Stomach (tissue), 9 donors: ENCODE results near the gene PPP1CA. TPM values are rescaled to one million over a fixed set of nuclear protein-coding genes. Genes with fewer than 3 reads are reported as not detected.

Source experiments
- DNase-seq, 2 donors: peaks; one replicate each; pipeline versions ENCODE4 v3.0.0 to v3.0.0-alpha.2; 2013 to 2019
- H3K27ac ChIP-seq, 5 donors: fragments of 200-600 bp in 4 of 5; sonication (generic) in 4 of 5; one replicate each; pipeline ENCODE4 v1.5.1; 2013 to 2019; ENCODE audit warnings: mild to moderate bottlenecking in 1 of 5, moderate library complexity in 1 of 5
- H3K27me3 ChIP-seq, 3 donors: fragments of 200-600 bp; sonication (generic); one replicate each; pipeline ENCODE4 v1.5.1; 2017 to 2019; ENCODE audit warnings: mixed run types in 1 of 3
- H3K36me3 ChIP-seq, 4 donors: fragments of 200-600 bp; sonication (generic); 1 replicate in 3 of 4; 2 replicates in 1 of 4; pipeline ENCODE4 v1.5.1; 2016 to 2019
- H3K4me1 ChIP-seq, 4 donors: fragments of 200-600 bp; sonication (generic); one replicate each; pipeline ENCODE4 v1.5.1; 2016 to 2019
- H3K4me3 ChIP-seq, 4 donors: fragments of 200-600 bp; sonication (generic) in 3 of 4; one replicate each; pipeline ENCODE4 v1.5.1; 2016 to 2019; ENCODE audit warnings: mild to moderate bottlenecking in 1 of 4
- H3K9me3 ChIP-seq, 4 donors: fragments of 200-600 bp; sonication (generic); one replicate each; pipeline ENCODE4 v1.5.1; 2016 to 2019
- CTCF ChIP-seq, 7 experiments: fragments of 450-650 bp in 4 of 7; fragments of 200-600 bp in 3 of 7; sonication (generic) in 3 of 7; IDR thresholded peaks; one replicate each; pipeline ENCODE4 v1.5.1; 2016 to 2019; ENCODE audit warnings: antibody characterized with exemption in 7 of 7, control low read depth in 2 of 7, mild to moderate bottlenecking in 1 of 7
- EP300 ChIP-seq: sonication (generic); formaldehyde crosslinking; IDR thresholded peaks from one replicate; pipeline ENCODE4 v1.6.1; 2017; ENCODE audit warnings: antibody characterized with exemption
- POLR2A ChIP-seq, 4 donors: fragments of 450-650 bp; IDR thresholded peaks; one replicate each; pipeline ENCODE4 v1.6.1; 2016; ENCODE audit warnings: antibody characterized with exemption in 4 of 4, control low read depth in 2 of 4, mild to moderate bottlenecking in 1 of 4, moderate library complexity in 1 of 4
- POLR2AphosphoS5 ChIP-seq, 3 donors: sonication (generic); formaldehyde crosslinking; IDR thresholded peaks; one replicate each; pipeline ENCODE4 v1.6.1; 2016; ENCODE audit warnings: antibody characterized with exemption in 3 of 3
- WGBS, 5 donors: extraction: QIAGEN DNeasy Blood & Tissue Kit in 3 of 5; methylation state at CpG; one replicate each; pipeline versions ENCODE4 v1.1.5 to v1.1.7; 2013 to 2018; 5-methylcytosine and 5-hydroxymethylcytosine counted together
- intact Hi-C: fragments of 100-400 bp; cut with DNase I; formaldehyde crosslinking; loops from one replicate; pipeline ENCODE4 v1.15.1; 2023; ENCODE audit warnings: low total_unique reads
- polyA plus RNA-seq, 3 donors: library from polyadenylated mRNA; stranded (reverse); fragments of 200-250 nt; gene quantifications; one replicate each; pipeline ENCODE4 v1.2.3, GENCODE V29; 2013
- total RNA-seq, 5 donors: library from RNA; depleted of rRNA; stranded (reverse); fragments of >200 nt; gene quantifications; one replicate each; pipeline versions ENCODE4 v1.1.0 to v1.2.3, GENCODE V29; 2014 to 2016
- donor health status: healthy with polysubstance abuse.
- donor health status: Bipolar disorder and iron deficiency.
- donor health status: healthy.

PPP1CA gene
- total and polyA plus RNA-seq, 8 donors = 28.6 to 229 (median 107) TPM

GRCh38 chr11:67378544-67378943 lies 23.1 kb downstream of the PPP1CA start:
- H3K27ac ChIP-seq = no peak overlapping the region
- peaks cover 22 to 58% (median 29%) of the 10 kb centered on the region in 4 donors for H3K4me1 ChIP-seq
- no peak overlapping the region for H3K4me3 ChIP-seq
- no peaks in the 10 kb centered on the region for H3K9me3 ChIP-seq
- H3K36me3 ChIP-seq = no peaks in the 10 kb centered on the region
- H3K27me3 ChIP-seq = peaks cover 0 to 3% (median 0%) of the 10 kb centered on the region in 3 donors
- intact Hi-C loops = no loop called here
- TF ChIP-seq POLR2AphosphoS5 (IDR thresholded peaks at IDR 0.05) (no peak), CTCF (IDR thresholded peaks at IDR 0.05) (no peak), POLR2A (IDR thresholded peaks at IDR 0.05) (no peak), EP300 (no peak)
- 88 to 100% (median 96%) methylated on average over 2 to 4 of the region's 4 CpGs for WGBS, 5 donors
- no peak for DNase-seq

GRCh38 chr11:67376873-67377808 lies 24.5 kb downstream of the PPP1CA start:
- Histone ChIP-seq H3K27ac (no peak overlapping the region), H3K36me3 (no peaks in the 10 kb centered on the region), H3K4me1 (peaks cover 21 to 55% (median 32%) of the 10 kb centered on the region in 4 donors), H3K4me3 (no peak overlapping the region), H3K27me3 (no peaks in the 10 kb centered on the region), H3K9me3 (no peaks in the 10 kb centered on the region)
- TF ChIP-seq POLR2AphosphoS5 (IDR thresholded peaks at IDR 0.05) (no peak), POLR2A (IDR thresholded peaks at IDR 0.05) (no peak)
- peak in 1 of 2 donors; percentile 19 for DNase-seq
- intact Hi-C loops = no loop called here
- WGBS, 5 donors = 83 to 96% (median 87%) methylated on average over 4 to 6 of the region's 6 CpGs

- Histone ChIP-seq H3K9me3 (no peaks in the 10 kb centered on the region), H3K4me1 (peaks cover 29 to 56% (median 38%) of the 10 kb centered on the region in 4 donors), H3K27me3 (no peaks in the 10 kb centered on the region), H3K36me3 (no peaks in the 10 kb centered on the region), H3K27ac (peak overlapping the region in 1 of 5 donors; percentile 13), H3K4me3 (no peak overlapping the region)
- WGBS, 5 donors = 81 to 85% (median 82%) methylated on average over 6 to 7 of the region's 7 CpGs
- DNase-seq = no peak
- intact Hi-C loops = no loop called here
- TF ChIP-seq EP300 (no peak), POLR2A (IDR thresholded peaks at IDR 0.05) (no peak), POLR2AphosphoS5 (IDR thresholded peaks at IDR 0.05) (no peak), CTCF (IDR thresholded peaks at IDR 0.05) (no peak)
These were observed 25.4 kb downstream of the PPP1CA start for GRCh38 chr11:67376063-67376820.

GRCh38 chr11:67375320-67376055 lies 26.2 kb downstream of the PPP1CA start:
- TF ChIP-seq POLR2A (IDR thresholded peaks at IDR 0.05) (no peak), CTCF (IDR thresholded peaks at IDR 0.05) (no peak), EP300 (no peak), POLR2AphosphoS5 (IDR thresholded peaks at IDR 0.05) (no peak)
- no peak overlapping the region for H3K4me3 ChIP-seq
- WGBS, 5 donors = 60 to 75% (median 68%) methylated on average over 15 of the region's 15 CpGs
- no peaks in the 10 kb centered on the region for H3K27me3 ChIP-seq
- peak in 1 of 2 donors; percentile 24 for DNase-seq
- intact Hi-C loops = no loop called here
- no peaks in the 10 kb centered on the region for H3K36me3 ChIP-seq
- H3K9me3 ChIP-seq = no peaks in the 10 kb centered on the region
- H3K4me1 ChIP-seq = peaks cover 36 to 56% (median 46%) of the 10 kb centered on the region in 4 donors
- peak overlapping the region in 3 of 5 donors; percentile 13 to 98 (median 33) for H3K27ac ChIP-seq
